ENCODE data around the gene KIF6. TPM values are rescaled to one million over a fixed set of nuclear protein-coding genes. Genes with fewer than 3 reads are reported as not detected.
"Not testable (repeated sequence)": the region's sequence is repeated elsewhere in the genome, so short reads cannot be mapped to it uniquely, and the experiment has no call there.

The KIF6 gene
- total RNA-seq, 4 donors from 2014 or later = 0.10 to 0.61 (median 0.13) TPM; not detected in 1

DNA sequence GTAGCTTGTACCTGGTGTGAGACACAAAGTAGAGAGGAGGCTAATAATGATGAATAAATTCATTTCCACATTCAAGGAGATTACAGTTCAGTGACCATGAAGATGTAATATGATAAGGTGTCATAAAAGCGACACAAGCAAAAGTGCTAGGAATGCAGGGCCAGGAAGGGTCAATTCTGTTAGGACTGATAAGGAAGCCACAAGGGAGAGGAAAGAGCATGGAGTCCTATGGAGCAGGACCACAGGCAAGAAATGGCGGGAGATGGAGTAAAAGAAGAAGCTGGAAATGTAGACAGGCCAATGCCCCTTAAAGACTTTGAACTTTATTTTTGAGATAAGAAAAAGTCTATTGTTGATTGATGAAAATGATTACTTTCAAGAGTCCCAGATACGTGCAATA is 240.9 kb downstream of the KIF6 start:
- H3K4me3 ChIP-seq (ENCODE audit: low read depth, poor library complexity, severe bottlenecking) = no peak overlapping the region
- intact Hi-C loops (cut with DNase I; ENCODE audit: low total_unique reads) = no loop called here
- DNase-seq (ENCODE audit: low spot score in 2 of 2) = no peak
- 81 to 86% methylated on average over 3 of the region's 3 CpGs for WGBS, 2 donors
- TF ChIP-seq POLR2A (IDR thresholded peaks at IDR 0.05) = no peak
- TF ChIP-seq, protein P1, sequence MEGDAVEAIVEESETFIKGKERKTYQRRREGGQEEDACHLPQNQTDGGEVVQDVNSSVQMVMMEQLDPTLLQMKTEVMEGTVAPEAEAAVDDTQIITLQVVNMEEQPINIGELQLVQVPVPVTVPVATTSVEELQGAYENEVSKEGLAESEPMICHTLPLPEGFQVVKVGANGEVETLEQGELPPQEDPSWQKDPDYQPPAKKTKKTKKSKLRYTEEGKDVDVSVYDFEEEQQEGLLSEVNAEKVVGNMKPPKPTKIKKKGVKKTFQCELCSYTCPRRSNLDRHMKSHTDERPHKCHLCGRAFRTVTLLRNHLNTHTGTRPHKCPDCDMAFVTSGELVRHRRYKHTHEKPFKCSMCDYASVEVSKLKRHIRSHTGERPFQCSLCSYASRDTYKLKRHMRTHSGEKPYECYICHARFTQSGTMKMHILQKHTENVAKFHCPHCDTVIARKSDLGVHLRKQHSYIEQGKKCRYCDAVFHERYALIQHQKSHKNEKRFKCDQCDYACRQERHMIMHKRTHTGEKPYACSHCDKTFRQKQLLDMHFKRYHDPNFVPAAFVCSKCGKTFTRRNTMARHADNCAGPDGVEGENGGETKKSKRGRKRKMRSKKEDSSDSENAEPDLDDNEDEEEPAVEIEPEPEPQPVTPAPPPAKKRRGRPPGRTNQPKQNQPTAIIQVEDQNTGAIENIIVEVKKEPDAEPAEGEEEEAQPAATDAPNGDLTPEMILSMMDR (IDR thresholded peaks at IDR 0.05) = no peak

DNA sequence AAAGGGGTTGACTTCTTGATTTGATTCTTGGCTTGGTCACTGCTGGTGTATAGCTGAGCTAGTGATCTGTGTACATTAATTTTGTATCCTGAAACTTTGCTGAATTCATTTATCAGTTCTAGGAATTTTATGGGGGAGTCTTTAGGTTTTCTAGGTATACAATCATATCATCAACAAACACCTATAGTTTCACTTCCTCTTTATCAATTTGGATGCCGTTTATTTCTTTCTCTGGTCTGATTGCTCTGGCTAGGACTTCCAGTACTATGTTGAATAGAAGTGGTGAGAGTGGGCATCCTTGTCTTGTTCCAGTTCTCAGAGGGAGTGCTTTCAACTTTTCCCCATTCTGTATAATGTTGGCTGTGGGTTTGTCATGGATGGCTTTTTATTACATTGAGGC is 245.4 kb downstream of the KIF6 start:
- 95 to 100% methylated on average over 1 of the region's 1 CpG for WGBS, 2 donors
- intact Hi-C loops (cut with DNase I; ENCODE audit: low total_unique reads); H3K4me3 ChIP-seq (ENCODE audit: low read depth, poor library complexity, severe bottlenecking); DNase-seq (ENCODE audit: low spot score in 2 of 2): not testable (repeated sequence)

DNA sequence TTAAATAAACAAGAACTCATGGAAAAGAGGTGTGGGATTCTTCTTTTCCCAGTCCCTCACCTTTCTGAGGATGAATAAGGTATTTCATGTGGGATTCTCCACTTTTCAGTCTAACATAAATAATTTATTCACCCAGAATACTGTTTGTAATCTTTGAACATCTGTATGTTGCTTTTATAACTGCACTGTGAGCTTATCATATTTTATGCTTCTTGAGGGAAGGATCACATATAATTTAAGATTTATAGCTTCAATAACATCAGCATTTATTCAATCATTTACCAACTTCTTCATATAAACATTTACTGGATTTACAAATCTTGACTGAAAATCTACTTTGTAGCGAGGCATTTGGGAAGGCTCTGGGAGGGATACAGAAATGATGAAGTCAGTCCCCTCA is 248.5 kb downstream of the KIF6 start:
- intact Hi-C loops (cut with DNase I; ENCODE audit: low total_unique reads) = no loop called here
- TF ChIP-seq, protein P1 (IDR thresholded peaks at IDR 0.05) = no peak
- no peak for TF ChIP-seq POLR2A (IDR thresholded peaks at IDR 0.05)
- WGBS, 2 donors = 79 to 83% methylated on average over 1 of the region's 1 CpG

DNA sequence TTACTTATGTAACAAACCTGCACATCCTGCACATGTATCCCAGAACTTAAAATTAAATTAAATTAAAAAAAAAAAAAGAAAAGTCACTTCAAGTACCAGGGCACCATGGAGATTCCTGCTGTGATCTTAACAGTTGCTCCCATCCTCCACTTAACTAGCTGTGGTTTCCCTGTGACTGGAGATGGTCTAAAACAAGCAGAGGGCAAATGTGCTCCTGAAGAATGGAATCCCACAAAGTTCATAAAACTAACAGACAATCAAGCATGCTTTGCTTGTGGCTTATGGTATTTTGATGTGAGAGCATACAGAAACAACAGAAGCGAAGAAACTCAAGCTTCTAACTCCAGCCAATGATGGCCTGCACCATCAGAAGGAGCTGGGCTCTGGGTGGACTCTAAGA is 249.1 kb downstream of the KIF6 start:
- no peak for TF ChIP-seq POLR2A (IDR thresholded peaks at IDR 0.05)
- intact Hi-C loops (cut with DNase I; ENCODE audit: low total_unique reads) = no loop called here
- DNase-seq (ENCODE audit: low spot score in 2 of 2) = no peak
- 96% methylated on average over 1 of the region's 1 CpG for WGBS, 2 donors
- no peak overlapping the region for H3K4me3 ChIP-seq (ENCODE audit: low read depth, poor library complexity, severe bottlenecking)

More for the DNA sequence above, 248.5 kb downstream of the KIF6 start:
- H3K4me3 ChIP-seq (ENCODE audit: low read depth, poor library complexity, severe bottlenecking) = no peak overlapping the region
- no peak for DNase-seq (ENCODE audit: low spot score in 2 of 2)

DNA sequence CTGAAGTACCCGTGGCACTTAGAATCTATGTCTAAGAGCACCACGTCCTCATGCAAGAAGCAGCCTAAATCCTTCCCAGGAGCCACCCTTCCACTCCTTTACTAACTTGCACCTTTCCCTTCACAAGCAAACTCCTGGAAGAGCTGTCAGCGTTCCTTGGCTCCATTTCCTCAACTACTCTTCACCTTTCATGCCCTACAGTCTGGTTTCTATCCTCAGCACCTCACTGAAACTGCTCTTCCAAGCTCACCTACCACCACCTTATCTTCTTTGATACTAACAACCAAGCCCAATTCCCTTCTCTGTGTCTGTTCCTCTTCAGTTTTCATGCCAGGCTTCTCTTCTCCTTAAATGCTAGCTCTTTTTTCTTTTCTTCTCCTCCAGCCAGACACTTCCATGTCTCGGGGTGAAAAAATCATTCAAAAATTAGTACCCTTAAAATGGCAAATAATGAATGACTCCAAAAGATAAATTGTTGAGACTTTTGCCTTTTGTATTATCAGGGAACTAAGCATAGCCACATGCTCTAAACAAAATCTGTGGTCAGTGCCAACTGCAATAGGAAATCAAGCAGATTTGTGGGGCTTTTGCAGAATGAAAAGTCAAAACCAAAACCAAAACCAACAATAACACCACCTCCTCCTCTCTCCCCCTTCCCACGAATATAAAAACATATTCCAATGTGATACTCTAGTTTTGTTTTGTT is 253.1 kb downstream of the KIF6 start:
- intact Hi-C loops (cut with DNase I; ENCODE audit: low total_unique reads) = no loop called here
- 65 to 76% methylated on average over 5 of the region's 5 CpGs for WGBS, 2 donors
- no peak for TF ChIP-seq POLR2A (IDR thresholded peaks at IDR 0.05)
- TF ChIP-seq, protein P1 (IDR thresholded peaks at IDR 0.05) = no peak
- DNase-seq (ENCODE audit: low spot score in 2 of 2) = no peak
- H3K4me3 ChIP-seq (ENCODE audit: low read depth, poor library complexity, severe bottlenecking) = no peak overlapping the region

DNA sequence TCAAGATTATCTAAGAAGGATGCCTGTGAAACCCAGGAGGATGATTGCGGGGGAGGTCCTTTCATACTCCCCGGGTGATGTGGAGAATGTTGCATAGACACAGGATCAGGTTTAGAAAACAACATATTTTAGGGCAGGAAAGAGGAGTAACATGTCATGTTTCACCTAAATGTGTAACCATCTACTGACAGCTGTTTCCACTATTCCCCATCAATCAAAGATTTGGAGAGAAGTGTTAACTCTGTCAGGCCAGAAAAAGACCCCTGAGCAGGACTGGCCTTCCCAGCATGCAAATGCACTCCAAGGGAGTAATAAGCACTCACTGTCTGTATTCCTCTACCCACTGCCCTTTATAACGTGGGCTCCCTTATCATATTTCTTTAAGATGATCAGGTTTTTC is 254.7 kb downstream of the KIF6 start:
- WGBS, 2 donors = 64 to 77% methylated on average over 3 of the region's 3 CpGs
- no peak for DNase-seq (ENCODE audit: low spot score in 2 of 2)
- TF ChIP-seq, protein P1 (IDR thresholded peaks at IDR 0.05) = no peak
- TF ChIP-seq POLR2A (IDR thresholded peaks at IDR 0.05) = no peak
- intact Hi-C loops (cut with DNase I; ENCODE audit: low total_unique reads) = no loop called here
- no peak overlapping the region for H3K4me3 ChIP-seq (ENCODE audit: low read depth, poor library complexity, severe bottlenecking)

DNA sequence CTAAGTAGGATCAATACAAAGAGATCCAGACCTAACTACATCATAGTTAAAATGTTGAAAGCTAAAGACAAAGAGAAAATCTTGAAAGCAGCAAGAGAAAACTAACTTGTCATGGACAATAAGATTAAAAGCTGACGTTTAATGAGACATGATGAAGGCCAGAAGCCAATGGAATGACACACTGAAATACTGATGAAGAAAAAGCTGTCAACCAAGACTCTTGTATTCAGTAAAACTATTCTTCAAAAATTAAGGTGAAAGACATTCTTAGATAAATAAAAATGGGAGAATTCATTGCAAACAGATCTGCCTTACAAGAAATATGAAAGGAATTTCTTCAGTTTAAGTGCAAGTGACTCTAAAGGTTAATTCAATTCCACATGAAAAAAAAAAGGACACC is 256.8 kb downstream of the KIF6 start:
- intact Hi-C loops (cut with DNase I; ENCODE audit: low total_unique reads) = no loop called here

More for the DNA sequence above, 256.8 kb downstream of the KIF6 start:
- H3K4me3 ChIP-seq (ENCODE audit: low read depth, poor library complexity, severe bottlenecking) = no peak overlapping the region
- no peak for DNase-seq (ENCODE audit: low spot score in 2 of 2)
- TF ChIP-seq, protein P1 (IDR thresholded peaks at IDR 0.05) = no peak
- no peak for TF ChIP-seq POLR2A (IDR thresholded peaks at IDR 0.05)
- 74 to 80% methylated on average over 1 of the region's 1 CpG for WGBS, 2 donors
